Measurements from ENCODE around the gene ASTN2.

The ASTN2 gene

GRCh38 chr9:116383936-116384335, 1030.9 kb downstream of the ASTN2 start:
- no peak for DNase-seq

GRCh38 chr9:116383133-116383532, 1031.7 kb downstream of the ASTN2 start:
- DNase-seq: no peak

- no peak for DNase-seq
Observed at GRCh38 chr9:116382053-116382452, 1032.8 kb downstream of the ASTN2 start.

- no peak for DNase-seq
Observed at GRCh38 chr9:116381350-116381749, 1033.5 kb downstream of the ASTN2 start.

- no peak for DNase-seq
Observed at GRCh38 chr9:116380496-116380995, 1034.3 kb downstream of the ASTN2 start.

- DNase-seq: no peak
Observed at GRCh38 chr9:116379821-116380220, 1035.0 kb downstream of the ASTN2 start.

- DNase-seq: no peak
Observed at GRCh38 chr9:116378873-116379272, 1036.0 kb downstream of the ASTN2 start.

GRCh38 chr9:116377179-116377798, 1037.6 kb downstream of the ASTN2 start:
- no peak for DNase-seq
